ENCODE measurements around the gene RAD54L. TPM values are rescaled to one million over a fixed set of nuclear protein-coding genes. Genes with fewer than 3 reads are reported as not detected.

The RAD54L gene
- total RNA-seq, 4 donors from 2014 or later, result 9.2 TPM; not detected in 3

DNA sequence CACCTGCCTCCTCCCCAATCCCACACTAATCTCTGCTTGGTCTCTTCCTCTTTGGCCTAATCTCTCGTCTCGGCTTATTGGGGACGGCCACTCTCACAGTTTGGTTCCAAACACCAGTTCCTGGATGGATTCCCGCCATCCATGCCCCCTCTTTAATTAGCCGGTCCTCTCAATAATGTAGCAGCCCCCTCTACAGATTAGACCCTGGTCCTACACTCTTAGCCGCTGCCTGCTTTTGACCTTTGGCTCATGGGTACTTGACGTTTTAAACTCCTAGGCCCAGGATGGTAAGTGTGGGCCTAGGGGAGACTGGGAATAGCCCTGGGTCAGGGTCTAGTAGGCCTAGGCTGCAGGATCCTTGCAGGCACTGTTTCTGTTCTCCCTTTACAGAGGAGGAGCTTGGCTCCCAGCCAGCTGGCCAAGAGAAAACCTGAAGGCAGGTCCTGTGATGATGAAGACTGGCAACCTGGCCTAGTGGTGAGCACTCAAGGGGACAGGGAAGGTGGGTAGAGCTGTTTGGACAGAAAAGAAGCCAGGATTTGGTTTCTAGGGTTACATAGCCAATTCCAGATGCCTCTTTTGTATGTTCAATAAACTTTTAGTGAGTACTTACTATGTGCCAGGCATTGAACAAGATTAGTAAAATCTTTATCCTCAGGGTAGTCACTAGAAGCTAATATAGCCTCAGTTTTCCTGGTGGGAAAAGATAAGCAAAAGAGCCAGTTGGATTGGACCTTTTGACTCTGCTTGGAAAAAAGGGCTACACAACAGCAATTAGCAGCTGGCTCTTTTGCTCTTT lies 758 bp downstream of the RAD54L start:
- TF ChIP-seq EP300 (IDR thresholded peaks at IDR 0.05) (no peak), POLR2A (IDR thresholded peaks at IDR 0.05) (no peak), POLR2AphosphoS5 (IDR thresholded peaks at IDR 0.05) (no peak)
- TF ChIP-seq, protein P1, sequence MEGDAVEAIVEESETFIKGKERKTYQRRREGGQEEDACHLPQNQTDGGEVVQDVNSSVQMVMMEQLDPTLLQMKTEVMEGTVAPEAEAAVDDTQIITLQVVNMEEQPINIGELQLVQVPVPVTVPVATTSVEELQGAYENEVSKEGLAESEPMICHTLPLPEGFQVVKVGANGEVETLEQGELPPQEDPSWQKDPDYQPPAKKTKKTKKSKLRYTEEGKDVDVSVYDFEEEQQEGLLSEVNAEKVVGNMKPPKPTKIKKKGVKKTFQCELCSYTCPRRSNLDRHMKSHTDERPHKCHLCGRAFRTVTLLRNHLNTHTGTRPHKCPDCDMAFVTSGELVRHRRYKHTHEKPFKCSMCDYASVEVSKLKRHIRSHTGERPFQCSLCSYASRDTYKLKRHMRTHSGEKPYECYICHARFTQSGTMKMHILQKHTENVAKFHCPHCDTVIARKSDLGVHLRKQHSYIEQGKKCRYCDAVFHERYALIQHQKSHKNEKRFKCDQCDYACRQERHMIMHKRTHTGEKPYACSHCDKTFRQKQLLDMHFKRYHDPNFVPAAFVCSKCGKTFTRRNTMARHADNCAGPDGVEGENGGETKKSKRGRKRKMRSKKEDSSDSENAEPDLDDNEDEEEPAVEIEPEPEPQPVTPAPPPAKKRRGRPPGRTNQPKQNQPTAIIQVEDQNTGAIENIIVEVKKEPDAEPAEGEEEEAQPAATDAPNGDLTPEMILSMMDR (IDR thresholded peaks at IDR 0.05), result no peak
- Histone ChIP-seq H3K9me3 (no peaks in the 10 kb centered on the region), H3K27ac (no peak overlapping the region), H3K4me1 (peaks cover 0 to 17% (median 5%) of the 10 kb centered on the region in 3 donors), H3K36me3 (no peaks in the 10 kb centered on the region), H3K4me3 (peak overlapping the region; percentile 48 to 55), H3K27me3 (no peaks in the 10 kb centered on the region)
- no peak for ATAC-seq
- 1 to 2% methylated on average over 6 to 7 of the region's 7 CpGs for WGBS, 2 donors (ENCODE audit: low coverage in 1 of 2)

DNA sequence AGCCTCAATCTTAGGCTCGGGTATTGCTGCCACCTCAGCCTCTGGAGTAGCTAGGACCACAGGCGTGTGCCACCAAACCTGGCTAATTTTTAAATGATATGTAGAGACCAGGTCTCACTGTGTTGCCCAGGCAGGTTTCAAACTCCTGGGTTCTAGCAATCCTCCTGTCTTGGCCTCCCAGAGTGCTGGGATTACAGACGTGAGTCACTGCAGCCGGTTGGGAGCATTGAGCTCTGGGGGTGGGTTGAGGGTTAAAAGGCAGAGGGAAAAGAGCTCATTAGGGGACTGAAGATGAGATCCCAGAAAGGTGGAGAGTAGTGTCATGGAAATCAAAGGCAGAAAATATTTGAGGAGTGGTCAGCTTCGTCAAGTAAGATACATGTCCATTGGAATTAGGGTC lies 7.1 kb downstream of the RAD54L start:
- ATAC-seq, result no peak
- H3K9me3 ChIP-seq, result no peaks in the 10 kb centered on the region
- H3K27ac ChIP-seq, result no peak overlapping the region
- H3K36me3 ChIP-seq, result no peaks in the 10 kb centered on the region
- H3K4me1 ChIP-seq, result no peaks in the 10 kb centered on the region
- no peak for TF ChIP-seq POLR2A (IDR thresholded peaks at IDR 0.05)
- TF ChIP-seq POLR2AphosphoS5 (IDR thresholded peaks at IDR 0.05), result no peak
- TF ChIP-seq, protein P1 (IDR thresholded peaks at IDR 0.05), result no peak
- TF ChIP-seq EP300 (IDR thresholded peaks at IDR 0.05), result no peak
- H3K27me3 ChIP-seq, result no peaks in the 10 kb centered on the region
- H3K4me3 ChIP-seq, result no peak overlapping the region
- WGBS, 2 donors (ENCODE audit: low coverage in 1 of 2), result 79 to 100% methylated on average over 3 of the region's 5 CpGs

DNA sequence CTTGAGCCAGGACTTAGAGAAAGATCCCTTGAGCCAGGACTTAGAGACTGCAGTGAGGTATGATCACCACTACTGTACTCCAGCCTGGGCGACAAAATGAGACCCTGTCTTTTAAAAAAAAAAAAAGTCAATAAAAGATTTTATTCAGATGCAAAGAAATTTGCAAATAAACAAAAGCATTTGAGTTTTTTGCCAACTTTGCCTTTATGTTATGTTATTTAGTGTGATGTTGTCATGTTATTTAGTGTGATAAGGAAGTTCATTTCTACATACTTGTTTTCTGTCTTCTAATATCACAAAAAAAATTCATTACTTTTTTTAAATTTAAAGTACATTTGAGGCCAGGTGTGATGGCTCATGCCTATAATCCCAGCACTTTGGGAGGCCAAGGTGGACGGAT lies 9.0 kb downstream of the RAD54L start:
- Histone ChIP-seq H3K4me3 (no peak overlapping the region), H3K27me3 (no peaks in the 10 kb centered on the region), H3K4me1 (no peaks in the 10 kb centered on the region), H3K27ac (no peak overlapping the region), H3K9me3 (no peaks in the 10 kb centered on the region), H3K36me3 (no peaks in the 10 kb centered on the region)
- TF ChIP-seq EP300 (IDR thresholded peaks at IDR 0.05), result no peak
- TF ChIP-seq, protein P1 (IDR thresholded peaks at IDR 0.05), result no peak
- no peak for TF ChIP-seq POLR2AphosphoS5 (IDR thresholded peaks at IDR 0.05)
- TF ChIP-seq POLR2A (IDR thresholded peaks at IDR 0.05), result no peak
- ATAC-seq, result no peak
- 91% methylated on average over 2 of the region's 2 CpGs; no CpG with 5 or more reads in 1 of the 2 donors for WGBS, 2 donors (ENCODE audit: low coverage in 1 of 2)

DNA sequence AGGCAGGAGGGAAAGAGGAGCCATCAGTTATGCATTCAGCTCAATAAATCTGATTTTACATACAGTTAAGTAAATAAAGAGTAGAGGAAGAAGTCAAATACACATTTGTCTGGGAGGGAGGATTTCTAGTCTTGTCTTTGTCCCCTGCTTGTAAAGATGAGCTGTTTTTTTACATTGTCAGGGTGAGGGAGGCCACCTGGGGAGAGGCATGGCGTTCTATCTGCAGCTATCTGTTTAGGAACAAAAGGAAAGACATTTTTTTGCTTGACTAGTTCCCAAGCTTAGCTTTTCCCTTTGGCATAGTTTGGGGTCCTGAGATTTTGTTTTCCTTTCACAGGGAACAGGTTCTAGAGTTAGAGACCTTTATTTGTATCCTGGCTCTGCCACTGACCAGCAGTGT lies 14.9 kb downstream of the RAD54L start:
- H3K27ac ChIP-seq, result no peak overlapping the region
- no peaks in the 10 kb centered on the region for H3K9me3 ChIP-seq
- H3K27me3 ChIP-seq, result no peaks in the 10 kb centered on the region
- 80 to 100% methylated on average over 1 of the region's 1 CpG for WGBS, 2 donors (ENCODE audit: low coverage in 1 of 2)
- no peak overlapping the region for H3K4me3 ChIP-seq
- no peak for ATAC-seq
- no peaks in the 10 kb centered on the region for H3K4me1 ChIP-seq
- H3K36me3 ChIP-seq, result no peaks in the 10 kb centered on the region
- TF ChIP-seq EP300 (IDR thresholded peaks at IDR 0.05) (no peak), POLR2A (IDR thresholded peaks at IDR 0.05) (no peak), POLR2AphosphoS5 (IDR thresholded peaks at IDR 0.05) (no peak)
- TF ChIP-seq, protein P1 (IDR thresholded peaks at IDR 0.05), result no peak

DNA sequence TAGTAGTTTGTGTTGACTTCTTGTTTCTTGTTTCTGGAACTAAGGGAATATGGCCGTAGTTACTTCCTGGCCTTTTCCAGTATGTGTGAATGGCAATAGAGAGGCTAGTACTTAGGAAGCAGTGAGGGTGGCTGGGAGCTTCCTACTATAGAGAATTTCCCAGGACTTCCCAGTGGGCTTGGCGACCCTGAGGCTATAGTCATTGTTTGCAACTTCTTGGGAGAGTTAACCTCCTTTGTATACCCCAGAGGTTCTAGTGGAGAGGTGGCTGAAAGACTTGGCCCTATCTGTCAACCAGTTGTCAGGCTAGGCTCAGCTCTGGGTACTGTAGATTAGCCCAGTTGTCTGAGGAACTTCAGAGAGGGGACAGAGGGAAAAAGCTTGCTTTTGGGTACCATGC lies 15.6 kb downstream of the RAD54L start:
- no peak for TF ChIP-seq POLR2AphosphoS5 (IDR thresholded peaks at IDR 0.05)
- no peak for TF ChIP-seq POLR2A (IDR thresholded peaks at IDR 0.05)
- TF ChIP-seq, protein P1 (IDR thresholded peaks at IDR 0.05), result no peak
- TF ChIP-seq EP300 (IDR thresholded peaks at IDR 0.05), result no peak
- 67 to 100% methylated on average over 1 to 2 of the region's 2 CpGs for WGBS, 2 donors (ENCODE audit: low coverage in 1 of 2)

More for the DNA sequence above, 15.6 kb downstream of the RAD54L start:
- Histone ChIP-seq H3K27ac (no peak overlapping the region), H3K4me1 (no peaks in the 10 kb centered on the region), H3K27me3 (no peaks in the 10 kb centered on the region), H3K4me3 (no peak overlapping the region), H3K36me3 (no peaks in the 10 kb centered on the region), H3K9me3 (no peaks in the 10 kb centered on the region)
- no peak for ATAC-seq
